Ishikawa (cell line): Measurements from ENCODE around the gene TNFRSF18.

Experiments used
- CREB1 ChIP-seq: IDR thresholded peaks from 2 replicates; pipeline ENCODE4 v1.6.1; 2012; ENCODE audit warnings: low read depth
- RAD21 ChIP-seq: IDR thresholded peaks from 2 replicates; pipeline ENCODE4 v1.6.1; 2012; ENCODE audit warnings: low read depth
- YY1 ChIP-seq: IDR thresholded peaks from 2 replicates; pipeline ENCODE4 v1.6.1; 2012; ENCODE audit warnings: low read depth
- TF ChIP-seq, protein P1 (sequence below): IDR thresholded peaks from 2 replicates; pipeline ENCODE4 v1.6.1; 2012
- TF ChIP-seq, protein P2 (sequence below): IDR thresholded peaks from 2 replicates; pipeline ENCODE4 v1.6.1; 2012; ENCODE audit warnings: low read depth, mild to moderate bottlenecking

DNA sequence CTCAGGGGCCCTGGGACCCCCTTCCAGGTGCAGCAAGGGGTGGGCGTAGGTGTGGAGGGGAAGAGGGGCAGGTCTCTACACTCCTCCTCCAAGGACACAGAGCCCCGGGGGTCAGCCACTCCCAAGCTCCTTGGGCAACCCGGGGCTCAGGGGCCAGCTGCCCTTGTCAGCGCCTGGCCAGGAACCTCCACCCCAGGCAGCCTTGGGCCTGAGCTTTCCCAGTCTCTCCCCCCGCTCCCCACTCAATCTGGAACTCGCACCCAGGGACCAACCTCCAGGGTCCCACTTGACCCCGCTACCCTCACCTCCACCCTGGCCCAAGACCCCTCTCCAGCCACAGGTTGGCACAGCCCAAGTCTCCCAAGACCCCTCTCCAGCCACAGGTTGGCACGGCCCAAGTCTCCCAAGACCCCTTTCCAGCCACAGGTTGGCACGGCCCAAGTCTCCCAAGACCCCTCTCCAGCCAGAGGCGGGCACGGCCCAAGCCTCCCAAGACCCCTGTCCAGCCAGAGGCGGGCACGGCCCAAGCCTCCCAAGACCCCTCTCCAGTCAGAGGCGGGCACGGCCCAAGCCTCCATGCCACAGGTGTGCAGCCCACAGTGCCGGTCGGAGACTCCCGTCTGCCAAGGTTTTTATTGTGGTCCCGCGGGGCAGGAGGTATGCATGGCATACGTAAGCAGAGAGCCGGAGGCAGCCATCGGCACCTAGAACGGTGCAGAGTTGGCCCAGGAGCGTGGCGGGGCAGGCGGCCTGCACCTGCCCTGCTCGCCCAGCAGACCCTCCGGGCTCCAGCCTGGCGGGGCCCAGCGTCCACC is 4.5 kb upstream of the TNFRSF18 start:
- TF ChIP-seq RAD21: no peak
- no peak for TF ChIP-seq CREB1
- TF ChIP-seq, protein P1, sequence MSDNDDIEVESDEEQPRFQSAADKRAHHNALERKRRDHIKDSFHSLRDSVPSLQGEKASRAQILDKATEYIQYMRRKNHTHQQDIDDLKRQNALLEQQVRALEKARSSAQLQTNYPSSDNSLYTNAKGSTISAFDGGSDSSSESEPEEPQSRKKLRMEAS: no peak
- TF ChIP-seq, protein P2, sequence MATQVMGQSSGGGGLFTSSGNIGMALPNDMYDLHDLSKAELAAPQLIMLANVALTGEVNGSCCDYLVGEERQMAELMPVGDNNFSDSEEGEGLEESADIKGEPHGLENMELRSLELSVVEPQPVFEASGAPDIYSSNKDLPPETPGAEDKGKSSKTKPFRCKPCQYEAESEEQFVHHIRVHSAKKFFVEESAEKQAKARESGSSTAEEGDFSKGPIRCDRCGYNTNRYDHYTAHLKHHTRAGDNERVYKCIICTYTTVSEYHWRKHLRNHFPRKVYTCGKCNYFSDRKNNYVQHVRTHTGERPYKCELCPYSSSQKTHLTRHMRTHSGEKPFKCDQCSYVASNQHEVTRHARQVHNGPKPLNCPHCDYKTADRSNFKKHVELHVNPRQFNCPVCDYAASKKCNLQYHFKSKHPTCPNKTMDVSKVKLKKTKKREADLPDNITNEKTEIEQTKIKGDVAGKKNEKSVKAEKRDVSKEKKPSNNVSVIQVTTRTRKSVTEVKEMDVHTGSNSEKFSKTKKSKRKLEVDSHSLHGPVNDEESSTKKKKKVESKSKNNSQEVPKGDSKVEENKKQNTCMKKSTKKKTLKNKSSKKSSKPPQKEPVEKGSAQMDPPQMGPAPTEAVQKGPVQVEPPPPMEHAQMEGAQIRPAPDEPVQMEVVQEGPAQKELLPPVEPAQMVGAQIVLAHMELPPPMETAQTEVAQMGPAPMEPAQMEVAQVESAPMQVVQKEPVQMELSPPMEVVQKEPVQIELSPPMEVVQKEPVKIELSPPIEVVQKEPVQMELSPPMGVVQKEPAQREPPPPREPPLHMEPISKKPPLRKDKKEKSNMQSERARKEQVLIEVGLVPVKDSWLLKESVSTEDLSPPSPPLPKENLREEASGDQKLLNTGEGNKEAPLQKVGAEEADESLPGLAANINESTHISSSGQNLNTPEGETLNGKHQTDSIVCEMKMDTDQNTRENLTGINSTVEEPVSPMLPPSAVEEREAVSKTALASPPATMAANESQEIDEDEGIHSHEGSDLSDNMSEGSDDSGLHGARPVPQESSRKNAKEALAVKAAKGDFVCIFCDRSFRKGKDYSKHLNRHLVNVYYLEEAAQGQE: no peak
- TF ChIP-seq YY1: no peak
